CD4-positive, alpha-beta T cell (primary cell): Measurements from ENCODE around the gene TTLL4. TPM values are rescaled to one million over a fixed set of nuclear protein-coding genes. Genes with fewer than 3 reads are reported as not detected.
A peak's percentile ranks its signal among the peaks of the same experiment; 100 is the strongest.

ENCODE experiments used
- ATAC-seq: fragments of 200-7000 bp; cut with Tn5 transposase; one replicate; pipeline ENCODE4 v1.10.0; 2022; ENCODE audit warnings: mild to moderate bottlenecking; ENCODE audit not compliant: poor library complexity
- CTCF ChIA-PET: fragments of 350-600 bp; sonication (Branson Sonifier 250); formaldehyde crosslinking; loops from one replicate; lab custom pipeline; 2021; ENCODE audit warnings: antibody characterized with exemption, inconsistent platforms; lab: Charles Lee
- POLR2A ChIA-PET: fragments of 350-600 bp; sonication (Branson Sonifier 250); formaldehyde crosslinking; loops from one replicate; lab custom pipeline; 2021; ENCODE audit warnings: antibody characterized with exemption, inconsistent platforms; lab: Charles Lee
- DNase-seq, 14 experiments: peaks; one replicate each; pipeline ENCODE4 v3.0.0-alpha.2; 2013 to 2020; ENCODE audit warnings: mixed read lengths in 2 of 14
- H3K27ac ChIP-seq, 2 donors: one replicate each; pipeline versions ENCODE4 v1.5.1 to v1.7.0; 2013; ENCODE audit warnings: low read length in 2 of 2, low read depth in 1 of 2, mild to moderate bottlenecking in 1 of 2
- H3K27me3 ChIP-seq, 2 experiments: 1 replicate in 1 of 2; 2 replicates in 1 of 2; pipeline versions ENCODE4 v1.6.1 to v1.7.0; 2013; ENCODE audit warnings: low read length in 2 of 2, control low read depth in 1 of 2, mild to moderate bottlenecking in 1 of 2, moderate library complexity in 1 of 2; ENCODE audit not compliant: insufficient read depth in 2 of 2, control insufficient read depth in 1 of 2
- H3K36me3 ChIP-seq: one replicate; pipeline ENCODE4 v1.6.1; 2013; ENCODE audit warnings: low read length, control low read depth; ENCODE audit not compliant: insufficient read depth
- H3K4me1 ChIP-seq: one replicate; pipeline ENCODE4 v1.6.1; 2013; ENCODE audit warnings: low read length, control low read depth; ENCODE audit not compliant: insufficient read depth
- H3K4me3 ChIP-seq: one replicate; pipeline ENCODE4 v1.5.1; 2013; ENCODE audit warnings: mild to moderate bottlenecking, low read length, moderate library complexity
- H3K9me3 ChIP-seq, 2 experiments: 1 replicate in 1 of 2; 2 replicates in 1 of 2; pipeline versions ENCODE4 v1.6.1 to v1.7.0; 2013; ENCODE audit warnings: low read length in 2 of 2, mild to moderate bottlenecking in 2 of 2, control low read depth in 1 of 2, moderate library complexity in 1 of 2; ENCODE audit not compliant: control insufficient read depth in 1 of 2, insufficient read depth in 1 of 2
- H3K27ac Mint-ChIP-seq: one replicate; pipeline ENCODE4 v1.8.0; 2020; ENCODE audit warnings: mixed read lengths
- H3K27me3 Mint-ChIP-seq: one replicate; pipeline ENCODE4 v1.8.0; 2021; ENCODE audit warnings: mixed read lengths
- H3K36me3 Mint-ChIP-seq: one replicate; pipeline ENCODE4 v1.8.0; 2021; ENCODE audit warnings: low read depth, mixed read lengths
- H3K4me1 Mint-ChIP-seq: one replicate; pipeline ENCODE4 v1.8.0; 2021; ENCODE audit warnings: low read depth, mixed read lengths
- H3K4me3 Mint-ChIP-seq: one replicate; pipeline ENCODE4 v1.8.0; 2020; ENCODE audit warnings: mild to moderate bottlenecking, mixed read lengths
- H3K9me3 Mint-ChIP-seq: one replicate; pipeline ENCODE4 v1.8.0; 2020; ENCODE audit warnings: mixed read lengths
- CTCF ChIP-seq: fragments of 200-600 bp; IDR thresholded peaks from one replicate; pipeline ENCODE4 v1.8.0; 2022; ENCODE audit warnings: antibody characterized with exemption, mild to moderate bottlenecking
- intact Hi-C, 2 experiments: fragments of 100-400 bp; cut with DNase I in 1 of 2; cut with micrococcal nuclease in 1 of 2; formaldehyde crosslinking; loops; one replicate each; pipeline versions ENCODE4 v1.15.1 to v1.9.0; 2023 to 2025; cut with DNase I, micrococcal nuclease
- total RNA-seq, 174 experiments: library from RNA in 2 of 174; stranded (reverse) in 2 of 174; gene quantifications; one replicate each; pipeline ENCODE4 v1.2.3 and lab custom pipeline; 2021 to 2026

TTLL4 gene
- total RNA-seq, 2 experiments from 2014 or later: 7.3 to 10.8 TPM

GRCh38 chr2:218710334-218710686 lies 325 bp upstream of the TTLL4 start:
- Mint-ChIP-seq H3K4me3 (peak overlapping the region; percentile 99), H3K9me3 (no peaks in the 10 kb centered on the region), H3K4me1 (peaks cover 24% of the 10 kb centered on the region), H3K27ac (peak overlapping the region; percentile 91), H3K27me3 (peaks cover 10% of the 10 kb centered on the region), H3K36me3 (peaks cover 8% of the 10 kb centered on the region)
- Histone ChIP-seq H3K27ac (peak overlapping the region in 1 of 2 donors; percentile 27), H3K36me3 (no peaks in the 10 kb centered on the region), H3K4me1 (peaks cover 22% of the 10 kb centered on the region), H3K4me3 (peak overlapping the region; percentile 43), H3K27me3 (peaks cover 0 to 6% of the 10 kb centered on the region in 2 experiments), H3K9me3 (no peaks in the 10 kb centered on the region)
- TF ChIP-seq CTCF: no peak
- ChIA-PET CTCF (interaction anchor here (0.6 to 3.1 kb wide), 24 partner anchors 8 to 682 kb away, joined by 3 to 25 read pairs (median 5); partner anchors contain the start of genes AAMP, BCS1L, DNPEP and PNKD), POLR2A (interaction anchor here (1.0 to 2.3 kb wide), 6 partner anchors 12 to 314 kb away, joined by 3 to 15 read pairs (median 5); partner anchors contain the start of genes BCS1L, RNF25, STK36 and ZNF142)
- ATAC-seq (no peak), DNase-seq (no peak)
- intact Hi-C loops: loop anchor here (1.0 to 10.0 kb wide), 9 partner anchors 38 to 887 kb away; partner anchors contain the start of genes BCS1L (in 1 of the 2), CNOT9 (in 1 of the 2), CNPPD1 (in 1 of the 2) and DNPEP (in 1 of the 2)

GRCh38 chr2:218711550-218711929 lies 905 bp downstream of the TTLL4 start:
- DNase-seq: peak in 1 of 14 experiments; percentile 13
- peaks cover 22% of the 10 kb centered on the region for H3K4me1 ChIP-seq
- Mint-ChIP-seq H3K4me1 (peaks cover 26% of the 10 kb centered on the region), H3K4me3 (peak overlapping the region; percentile 99), H3K9me3 (no peaks in the 10 kb centered on the region), H3K27me3 (peaks cover 8% of the 10 kb centered on the region), H3K27ac (peak overlapping the region; percentile 91), H3K36me3 (peaks cover 13% of the 10 kb centered on the region)
- peak overlapping the region; percentile 96 for H3K4me3 ChIP-seq
- peaks cover 0 to under 1% of the 10 kb centered on the region in 2 experiments for H3K27me3 ChIP-seq
- POLR2A ChIA-PET: interaction anchor here (1.4 to 2.3 kb wide), 3 partner anchors 40 to 136 kb away, joined by 4 to 15 read pairs (median 15); partner anchors contain the start of genes BCS1L, RNF25, STK36 and ZNF142
- no peaks in the 10 kb centered on the region for H3K36me3 ChIP-seq
- H3K27ac ChIP-seq: peak overlapping the region in 1 of 2 donors; percentile 87
- ATAC-seq: no peak
- intact Hi-C loops: loop anchor here (1.0 to 10.0 kb wide), 10 partner anchors 39 to 886 kb away; partner anchors contain the start of genes RNF25 (in 2 of the 2), STK36 (in 2 of the 2), BCS1L (in 1 of the 2) and CNOT9 (in 1 of the 2)
- H3K9me3 ChIP-seq: no peaks in the 10 kb centered on the region
- no peak for TF ChIP-seq CTCF
- CTCF ChIA-PET: interaction anchor here (1.6 to 3.1 kb wide), 7 partner anchors 11 to 676 kb away, joined by 5 to 25 read pairs (median 9); partner anchors contain the start of genes BCS1L, DNPEP, RNF25 and STK36

- H3K9me3 ChIP-seq: no peaks in the 10 kb centered on the region
- CTCF ChIA-PET: interaction anchor here (0.9 to 1.2 kb wide), 2 partner anchors 163 to 266 kb away, joined by 3 read pairs; no protein-coding TSS in a partner anchor
- Mint-ChIP-seq H3K36me3 (peaks cover 23% of the 10 kb centered on the region), H3K4me3 (no peak overlapping the region), H3K27ac (no peak overlapping the region), H3K9me3 (no peaks in the 10 kb centered on the region), H3K4me1 (peaks cover 29% of the 10 kb centered on the region), H3K27me3 (no peaks in the 10 kb centered on the region)
- peaks cover 26% of the 10 kb centered on the region for H3K4me1 ChIP-seq
- H3K27me3 ChIP-seq: no peaks in the 10 kb centered on the region
- no peak overlapping the region for H3K4me3 ChIP-seq
- POLR2A ChIA-PET: no interaction called here
- intact Hi-C loops: loop anchor here (5.0 to 10.0 kb wide), 7 partner anchors 42 to 883 kb away; partner anchors contain the start of genes CNOT9 (in 1 of the 2), CNPPD1 (in 1 of the 2), DNPEP (in 1 of the 2) and RETREG2 (in 1 of the 2)
- TF ChIP-seq CTCF: no peak
- H3K27ac ChIP-seq: no peak overlapping the region
- ATAC-seq (no peak), DNase-seq (no peak)
- no peaks in the 10 kb centered on the region for H3K36me3 ChIP-seq
These were observed 3.3 kb downstream of the TTLL4 start for GRCh38 chr2:218713922-218714321.
